ENCODE measurements around the gene CLDN4.
"Not testable (repeated sequence)": the region's sequence is repeated elsewhere in the genome, so short reads cannot be mapped to it uniquely, and the experiment has no call there.

GRCh38 chr7:73796656-73797055 is 34.1 kb upstream of the CLDN4 start:
- not testable (repeated sequence) for TF ChIP-seq CTCF, POLR2A (IDR thresholded peaks at IDR 0.05)
